Esophagus squamous epithelium (tissue), 4 donors: Measurements from ENCODE around the gene POMC.

ENCODE experiments used
- CTCF ChIP-seq, 6 experiments: fragments of 450-650 bp in 4 of 6; fragments of 200-600 bp in 2 of 6; sonication (generic) in 2 of 6; IDR thresholded peaks; one replicate each; pipeline ENCODE4 v1.5.1; 2016 to 2019; ENCODE audit warnings: antibody characterized with exemption in 6 of 6, mild to moderate bottlenecking in 4 of 6, moderate library complexity in 4 of 6
- POLR2A ChIP-seq, 4 donors: fragments of 450-650 bp; IDR thresholded peaks; one replicate each; pipeline ENCODE4 v1.6.1; 2017; ENCODE audit warnings: antibody characterized with exemption in 4 of 4, mild to moderate bottlenecking in 4 of 4, moderate library complexity in 3 of 4

- TF ChIP-seq CTCF (IDR thresholded peaks at IDR 0.05) (no peak), POLR2A (IDR thresholded peaks at IDR 0.05) (peak in 2 of 4 donors; percentile 44 to 49)
These were observed 47.7 kb upstream of the POMC start for GRCh38 chr2:25215948-25216679.
